DOHH2 (cell line): ENCODE measurements around the gene FOXN1.

Source experiments
- CTCF ChIP-seq: fragments of 200-600 bp; sonication (generic); IDR thresholded peaks from one replicate; pipeline ENCODE4 v1.5.1; 2014; ENCODE audit warnings: antibody characterized with exemption, mild to moderate bottlenecking, low read depth, low read length; ENCODE audit not compliant: poor library complexity, severe bottlenecking
- EZH2phosphoT487 ChIP-seq: fragments of 200-600 bp; sonication (generic); IDR thresholded peaks from 2 replicates; pipeline ENCODE4 v1.6.1; 2017; ENCODE audit warnings: borderline replicate concordance, mild to moderate bottlenecking, antibody characterized with exemption, low read length, moderate library complexity, mixed read lengths

GRCh38 chr17:28511858-28512461, 5.8 kb downstream of the FOXN1 start:
- no peak for TF ChIP-seq CTCF
- TF ChIP-seq EZH2phosphoT487, result no peak
